ENCODE results near the gene AKR1C1.
"Not testable (repeated sequence)": the region's sequence is repeated elsewhere in the genome, so short reads cannot be mapped to it uniquely, and the experiment has no call there.

DNA sequence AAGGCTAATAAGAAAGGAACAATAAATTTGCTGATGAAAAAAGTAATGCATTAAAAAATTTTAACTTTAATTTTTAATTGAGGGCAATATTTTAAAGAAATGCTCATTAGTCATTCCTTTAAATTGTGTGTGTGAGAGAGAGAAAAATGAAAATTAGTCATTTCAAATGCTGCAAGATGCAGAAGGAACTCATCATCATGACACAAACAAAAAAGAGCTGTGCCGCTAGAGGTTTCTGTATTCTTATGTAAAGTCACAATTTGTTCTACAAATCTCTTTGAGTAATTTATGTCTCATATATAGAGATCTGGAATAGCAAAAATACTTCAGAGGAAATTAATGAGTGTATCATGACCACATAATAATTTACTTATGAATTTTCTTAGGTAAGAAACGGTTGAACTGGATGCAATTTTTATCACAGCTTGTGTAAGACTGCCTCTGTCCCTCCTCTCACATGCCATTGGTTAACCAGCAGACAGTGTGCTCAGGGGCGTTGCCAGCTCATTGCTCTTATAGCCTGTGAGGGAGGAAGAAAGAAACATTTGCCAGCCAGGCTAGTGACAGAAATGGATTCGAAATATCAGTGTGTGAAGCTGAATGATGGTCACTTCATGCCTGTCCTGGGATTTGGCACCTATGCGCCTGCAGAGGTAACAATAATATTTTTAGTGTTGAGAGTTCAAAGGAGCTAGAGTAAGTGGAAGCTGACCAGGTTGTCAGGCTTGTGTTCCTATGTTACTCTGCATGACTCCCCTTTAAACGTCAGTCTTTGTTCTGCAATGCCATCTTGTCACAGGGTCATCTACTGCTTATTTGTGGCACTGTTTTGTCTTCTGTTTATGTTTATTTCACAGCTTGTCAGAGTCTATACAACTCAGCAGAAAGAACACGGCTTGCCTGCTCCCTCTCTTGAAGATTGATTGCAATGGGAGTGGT, at the start of gene AKR1C1:
- TF ChIP-seq, protein P1, sequence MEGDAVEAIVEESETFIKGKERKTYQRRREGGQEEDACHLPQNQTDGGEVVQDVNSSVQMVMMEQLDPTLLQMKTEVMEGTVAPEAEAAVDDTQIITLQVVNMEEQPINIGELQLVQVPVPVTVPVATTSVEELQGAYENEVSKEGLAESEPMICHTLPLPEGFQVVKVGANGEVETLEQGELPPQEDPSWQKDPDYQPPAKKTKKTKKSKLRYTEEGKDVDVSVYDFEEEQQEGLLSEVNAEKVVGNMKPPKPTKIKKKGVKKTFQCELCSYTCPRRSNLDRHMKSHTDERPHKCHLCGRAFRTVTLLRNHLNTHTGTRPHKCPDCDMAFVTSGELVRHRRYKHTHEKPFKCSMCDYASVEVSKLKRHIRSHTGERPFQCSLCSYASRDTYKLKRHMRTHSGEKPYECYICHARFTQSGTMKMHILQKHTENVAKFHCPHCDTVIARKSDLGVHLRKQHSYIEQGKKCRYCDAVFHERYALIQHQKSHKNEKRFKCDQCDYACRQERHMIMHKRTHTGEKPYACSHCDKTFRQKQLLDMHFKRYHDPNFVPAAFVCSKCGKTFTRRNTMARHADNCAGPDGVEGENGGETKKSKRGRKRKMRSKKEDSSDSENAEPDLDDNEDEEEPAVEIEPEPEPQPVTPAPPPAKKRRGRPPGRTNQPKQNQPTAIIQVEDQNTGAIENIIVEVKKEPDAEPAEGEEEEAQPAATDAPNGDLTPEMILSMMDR (IDR thresholded peaks at IDR 0.05; ENCODE audit: extremely low read depth in 1 of 2, insufficient read depth in 1 of 2, low read depth in 1 of 2, low read length in 2 of 2): not testable (repeated sequence)
- TF ChIP-seq POLR2AphosphoS5 (IDR thresholded peaks at IDR 0.05; ENCODE audit: insufficient read depth, low read depth, low read length): not testable (repeated sequence)
